ENCODE measurements around the gene ISOC1.

ISOC1 gene

DNA sequence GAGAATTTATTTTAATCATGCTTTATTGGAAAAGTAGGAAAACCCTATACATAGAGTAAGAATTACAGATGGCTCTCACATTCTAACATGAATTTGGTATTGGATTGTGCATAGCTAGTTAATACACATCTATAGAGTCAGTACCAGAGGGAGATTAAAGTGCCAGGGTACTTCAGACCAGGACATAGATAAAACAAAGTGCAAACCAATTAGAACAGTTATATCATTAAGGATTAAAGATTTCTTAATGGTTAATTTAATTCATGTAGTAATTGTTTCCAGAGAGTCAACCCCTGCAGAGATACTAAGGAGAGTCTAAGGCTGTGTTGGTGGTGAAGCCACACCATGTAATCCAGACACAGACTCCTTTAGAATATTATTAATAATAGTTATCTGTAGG is 8.8 kb downstream of the ISOC1 start:
- TF ChIP-seq GATA3 (IDR thresholded peaks at IDR 0.05; ENCODE audit: low read depth, low read length) (no peak), GATA2 (IDR thresholded peaks at IDR 0.05; ENCODE audit: low read depth, low read length) (no peak)

- TF ChIP-seq GATA2 (IDR thresholded peaks at IDR 0.05; ENCODE audit: low read depth, low read length) = no peak
- TF ChIP-seq GATA3 (IDR thresholded peaks at IDR 0.05; ENCODE audit: low read depth, low read length) = no peak
These were observed 10.4 kb downstream of the ISOC1 start for GRCh38 chr5:129104915-129105455.

- no peak for TF ChIP-seq GATA3 (IDR thresholded peaks at IDR 0.05; ENCODE audit: low read depth, low read length)
- TF ChIP-seq GATA2 (IDR thresholded peaks at IDR 0.05; ENCODE audit: low read depth, low read length) = no peak
These were observed 13.1 kb downstream of the ISOC1 start for GRCh38 chr5:129107637-129108036.

DNA sequence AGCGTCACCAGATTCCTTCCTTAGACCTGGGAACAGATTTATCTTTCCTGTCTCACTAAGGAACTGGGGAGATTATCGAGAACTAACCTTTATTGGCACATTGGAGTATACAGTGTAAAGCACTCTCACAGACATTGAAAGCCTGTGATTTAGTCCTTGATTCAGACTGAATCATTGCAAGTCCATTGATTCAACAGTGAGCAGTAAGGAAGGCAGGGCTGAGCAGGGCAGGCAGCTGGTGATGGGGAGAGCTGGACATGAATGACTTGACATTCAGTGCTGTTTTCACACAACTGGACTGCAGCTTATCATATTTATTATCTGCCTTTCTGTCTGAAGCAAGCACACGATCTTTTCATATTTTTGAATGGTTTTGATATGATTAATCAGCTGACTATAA is 16.2 kb downstream of the ISOC1 start:
- TF ChIP-seq GATA3 (IDR thresholded peaks at IDR 0.05; ENCODE audit: low read depth, low read length) = no peak
- no peak for TF ChIP-seq GATA2 (IDR thresholded peaks at IDR 0.05; ENCODE audit: low read depth, low read length)

GRCh38 chr5:129111351-129111750 is 16.8 kb downstream of the ISOC1 start:
- TF ChIP-seq GATA2 (IDR thresholded peaks at IDR 0.05; ENCODE audit: low read depth, low read length) = no peak
- TF ChIP-seq GATA3 (IDR thresholded peaks at IDR 0.05; ENCODE audit: low read depth, low read length) = no peak

DNA sequence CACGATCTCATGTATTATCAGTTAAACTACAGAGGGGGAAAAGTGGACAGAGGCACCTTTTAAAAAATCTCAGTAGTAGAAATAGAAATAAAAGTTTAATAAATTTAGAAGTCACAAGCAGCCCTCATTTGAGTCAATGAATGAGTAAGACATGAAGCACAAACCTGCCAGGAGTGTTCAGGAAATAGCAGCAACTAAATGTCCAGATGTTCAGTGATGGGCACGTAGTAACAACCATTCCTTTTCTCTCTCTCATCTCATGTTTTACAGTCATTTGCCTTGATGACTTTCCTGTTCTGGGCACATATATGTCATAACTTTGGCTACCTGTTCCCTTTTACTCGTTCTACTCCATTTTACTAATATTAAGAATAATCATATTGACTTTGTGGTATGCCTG is 17.7 kb downstream of the ISOC1 start:
- TF ChIP-seq GATA2 (IDR thresholded peaks at IDR 0.05; ENCODE audit: low read depth, low read length) (no peak), GATA3 (IDR thresholded peaks at IDR 0.05; ENCODE audit: low read depth, low read length) (no peak)

DNA sequence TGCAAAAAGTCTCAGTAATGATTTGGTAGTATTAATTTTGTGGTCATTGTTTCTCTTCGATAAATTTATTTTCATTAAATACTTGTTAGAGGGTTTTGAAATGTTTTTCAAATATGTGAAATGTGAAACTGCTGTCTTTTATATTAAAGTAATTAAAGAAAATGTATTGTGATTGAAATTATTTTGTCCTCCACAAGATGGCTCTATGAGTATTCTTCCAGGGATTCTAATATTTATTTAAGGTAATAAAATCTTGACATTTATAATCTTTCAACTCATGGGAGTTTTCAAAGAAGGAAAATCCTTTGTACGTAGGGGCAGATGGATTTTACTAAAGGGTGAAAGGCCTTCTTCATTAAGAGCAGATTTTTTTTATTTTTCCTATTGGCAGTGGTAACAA is 19.3 kb downstream of the ISOC1 start:
- no peak for TF ChIP-seq GATA2 (IDR thresholded peaks at IDR 0.05; ENCODE audit: low read depth, low read length)
- TF ChIP-seq GATA3 (IDR thresholded peaks at IDR 0.05; ENCODE audit: low read depth, low read length) = no peak

DNA sequence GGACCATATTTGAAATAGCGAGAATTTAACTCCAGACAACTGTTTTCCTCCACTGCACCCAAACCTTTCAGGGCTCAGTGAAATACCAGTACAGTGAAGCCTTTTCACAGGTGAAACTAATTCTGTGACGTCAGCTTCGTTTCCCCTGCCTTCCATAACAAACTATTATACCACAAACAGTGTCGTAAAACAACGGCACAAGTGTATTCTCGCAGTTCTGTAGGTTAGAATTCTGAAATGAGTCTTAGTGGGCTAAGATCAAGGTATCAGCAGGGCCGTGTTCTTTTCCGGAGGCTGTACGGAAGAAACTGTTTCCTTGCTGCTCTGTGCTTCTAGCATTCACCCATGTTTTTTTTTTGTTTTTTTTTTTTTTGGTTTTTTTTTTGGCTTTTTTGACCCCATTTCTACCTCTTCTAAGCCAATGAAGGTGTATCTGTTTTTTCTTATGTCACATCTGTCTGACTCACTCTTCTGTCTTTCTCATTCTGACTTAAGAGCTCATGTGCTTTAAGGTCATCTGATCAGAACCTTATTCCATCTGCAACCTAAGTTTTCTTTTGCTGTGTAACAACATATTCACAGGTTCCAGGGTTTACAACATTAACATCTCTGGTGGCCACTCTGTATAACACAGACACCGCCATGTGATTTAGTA is 20.1 kb downstream of the ISOC1 start:
- TF ChIP-seq GATA3 (IDR thresholded peaks at IDR 0.05; ENCODE audit: low read depth, low read length) (no peak), GATA2 (IDR thresholded peaks at IDR 0.05; ENCODE audit: low read depth, low read length) (no peak)

- TF ChIP-seq GATA2 (IDR thresholded peaks at IDR 0.05; ENCODE audit: low read depth, low read length) (no peak), GATA3 (IDR thresholded peaks at IDR 0.05; ENCODE audit: low read depth, low read length) (no peak)
These were observed 21.1 kb downstream of the ISOC1 start for GRCh38 chr5:129115680-129116079.

- TF ChIP-seq GATA2 (IDR thresholded peaks at IDR 0.05; ENCODE audit: low read depth, low read length) = no peak
- TF ChIP-seq GATA3 (IDR thresholded peaks at IDR 0.05; ENCODE audit: low read depth, low read length) = no peak
These were observed 22.2 kb downstream of the ISOC1 start for GRCh38 chr5:129116797-129117196.

DNA sequence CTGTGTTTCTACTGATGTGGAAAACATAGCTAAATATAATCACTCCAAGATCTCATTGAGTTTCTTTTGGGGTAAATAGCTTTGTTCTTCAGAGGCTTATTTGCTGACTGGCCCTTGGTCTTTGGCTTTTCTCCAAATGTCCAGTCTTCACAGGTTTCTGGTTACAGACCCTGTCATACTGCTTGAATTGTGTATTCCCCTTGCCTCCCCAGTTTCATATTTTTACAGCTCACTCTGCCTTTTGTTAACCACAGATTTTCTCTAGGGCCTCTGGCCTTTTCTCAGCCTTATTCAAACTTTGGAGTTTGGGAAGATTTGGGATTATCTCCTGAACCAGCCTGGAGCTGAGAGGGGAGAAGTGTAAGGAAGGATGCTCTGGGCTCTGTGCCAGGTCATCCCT is 23.9 kb downstream of the ISOC1 start:
- no peak for TF ChIP-seq GATA3 (IDR thresholded peaks at IDR 0.05; ENCODE audit: low read depth, low read length)
- no peak for TF ChIP-seq GATA2 (IDR thresholded peaks at IDR 0.05; ENCODE audit: low read depth, low read length)

DNA sequence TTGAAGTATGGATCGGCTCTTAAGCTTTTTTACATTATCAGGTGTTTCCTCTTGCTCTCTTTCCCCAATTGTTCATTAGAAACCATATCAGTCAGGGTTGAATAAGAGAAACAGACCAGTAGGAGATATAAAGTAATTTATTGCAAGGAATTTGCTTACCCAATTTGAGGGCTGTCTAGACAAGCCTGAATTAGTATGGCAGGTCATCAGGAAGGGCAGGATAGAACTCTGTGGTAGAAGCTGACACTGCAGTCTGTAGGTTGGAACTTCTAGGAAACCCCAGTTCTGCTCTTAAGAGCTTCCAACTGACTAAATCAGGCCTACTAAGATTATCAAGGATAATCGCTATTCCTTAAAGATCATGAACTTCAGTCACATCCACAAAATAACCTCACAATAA is 24.3 kb downstream of the ISOC1 start:
- no peak for TF ChIP-seq GATA2 (IDR thresholded peaks at IDR 0.05; ENCODE audit: low read depth, low read length)
- no peak for TF ChIP-seq GATA3 (IDR thresholded peaks at IDR 0.05; ENCODE audit: low read depth, low read length)

- TF ChIP-seq GATA3 (IDR thresholded peaks at IDR 0.05; ENCODE audit: low read depth, low read length) (no peak), GATA2 (IDR thresholded peaks at IDR 0.05; ENCODE audit: low read depth, low read length) (no peak)
These were observed 25.6 kb downstream of the ISOC1 start for GRCh38 chr5:129120158-129120581.

DNA sequence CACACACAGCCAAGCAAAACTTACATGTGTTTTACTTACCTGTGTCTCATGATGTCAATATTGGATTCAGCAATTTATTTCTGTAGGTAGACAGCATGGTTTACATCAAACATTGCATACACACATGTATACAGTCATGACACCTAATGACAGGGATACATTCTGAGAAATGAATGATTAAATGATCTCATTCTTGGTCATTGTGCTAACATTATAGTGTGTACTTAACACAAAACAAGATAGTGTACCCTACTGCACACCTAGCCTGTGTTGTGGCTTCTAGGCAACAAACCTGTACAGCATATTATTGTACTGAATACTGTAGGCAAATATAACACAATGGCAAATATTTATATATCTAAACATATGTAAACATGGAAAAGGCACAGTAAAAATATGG is 28.0 kb downstream of the ISOC1 start:
- TF ChIP-seq GATA2 (IDR thresholded peaks at IDR 0.05; ENCODE audit: low read depth, low read length) (no peak), GATA3 (IDR thresholded peaks at IDR 0.05; ENCODE audit: low read depth, low read length) (no peak)

- TF ChIP-seq GATA3 (IDR thresholded peaks at IDR 0.05; ENCODE audit: low read depth, low read length) (no peak), GATA2 (IDR thresholded peaks at IDR 0.05; ENCODE audit: low read depth, low read length) (no peak)
These were observed 30.1 kb downstream of the ISOC1 start for GRCh38 chr5:129124608-129125007.

All from SH-SY5Y (cell line).